Stimulated activated CD4-positive, alpha-beta T cell treated with anti-CD3 and anti-CD28 coated beads, Interleukin-12 subunit alpha, Interleukin-12 subunit beta, amount 100 ng/mL, for 4 hours (primary cell): ENCODE measurements around the gene CRK.
A peak's percentile ranks its signal among the peaks of the same experiment; 100 is the strongest.
"Not testable (repeated sequence)": the region's sequence is repeated elsewhere in the genome, so short reads cannot be mapped to it uniquely, and the experiment has no call there.

Experiments used
- DNase-seq: peaks from one replicate; pipeline ENCODE4 v3.0.0-alpha.2; 2020

CRK gene

DNA sequence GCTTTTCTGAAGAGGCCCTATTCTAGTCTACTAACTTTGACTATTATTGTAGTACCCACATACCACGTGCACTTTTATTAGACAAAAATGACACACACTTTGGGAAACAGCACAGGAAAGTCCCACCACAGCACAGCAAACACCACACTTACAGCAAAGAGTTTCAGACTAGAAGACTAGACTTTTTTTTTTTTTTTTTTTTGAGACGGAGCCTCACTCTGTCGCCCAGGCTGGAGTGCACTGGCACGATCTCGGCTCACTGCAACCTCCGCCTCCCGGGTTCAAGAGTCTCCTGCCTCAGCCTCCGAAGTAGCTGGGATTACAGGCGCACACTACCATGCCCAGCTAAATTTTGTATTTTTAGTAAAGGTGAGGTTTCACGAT lies 76.1 kb downstream of the CRK start:
- peak; percentile 16 for DNase-seq

DNA sequence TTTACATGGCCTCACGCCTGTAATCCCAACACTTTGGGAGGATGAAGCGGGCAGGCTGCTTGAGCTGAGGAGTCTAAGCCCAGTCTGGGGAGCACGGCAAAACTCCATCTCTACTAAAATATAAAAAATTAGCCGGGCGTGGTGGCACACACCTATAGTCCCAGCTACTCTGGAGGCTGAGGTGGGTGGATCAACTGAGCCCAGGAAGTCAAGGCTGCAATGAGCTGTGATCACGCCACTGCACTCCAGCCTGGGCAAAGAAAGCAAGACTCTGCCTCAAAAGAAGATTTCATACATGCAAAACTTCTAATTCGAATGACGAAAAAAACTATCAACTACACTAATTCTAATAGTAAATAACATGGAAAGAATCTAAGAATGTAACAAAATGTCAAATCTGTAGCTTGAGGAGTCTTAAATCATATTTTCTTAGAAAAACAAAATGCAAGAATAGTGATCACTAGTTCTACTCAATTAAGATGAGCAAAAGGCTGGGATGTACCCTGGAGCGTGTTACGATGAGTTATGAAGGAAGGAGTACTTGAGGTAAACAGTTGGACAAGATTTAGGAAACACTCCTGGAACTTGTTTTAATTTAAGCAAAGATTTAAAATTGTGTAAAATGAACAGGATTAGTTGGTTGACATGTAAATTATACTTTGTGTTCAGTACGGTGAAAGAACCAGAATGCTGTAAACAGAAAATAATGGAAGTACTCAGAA lies 76.7 kb downstream of the CRK start:
- no peak for DNase-seq

DNA sequence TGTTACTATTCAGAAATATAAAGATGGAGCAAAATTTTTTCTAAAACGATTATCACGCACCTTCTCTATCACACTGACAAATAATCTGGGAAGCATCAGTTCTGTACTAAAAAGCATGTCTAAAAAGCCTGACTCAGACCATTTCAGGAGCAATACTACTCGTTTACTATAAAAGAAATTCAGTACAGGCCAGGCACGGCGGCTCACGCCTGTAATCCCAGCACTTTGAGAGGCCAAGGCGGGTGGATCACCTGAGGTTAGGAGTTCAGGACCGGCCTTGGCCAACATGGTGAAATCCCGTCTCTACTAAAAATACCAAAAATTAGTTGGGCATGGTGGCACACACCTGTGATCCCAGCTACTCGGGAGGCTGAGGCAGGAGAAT lies 77.6 kb downstream of the CRK start:
- not testable (repeated sequence) for DNase-seq

DNA sequence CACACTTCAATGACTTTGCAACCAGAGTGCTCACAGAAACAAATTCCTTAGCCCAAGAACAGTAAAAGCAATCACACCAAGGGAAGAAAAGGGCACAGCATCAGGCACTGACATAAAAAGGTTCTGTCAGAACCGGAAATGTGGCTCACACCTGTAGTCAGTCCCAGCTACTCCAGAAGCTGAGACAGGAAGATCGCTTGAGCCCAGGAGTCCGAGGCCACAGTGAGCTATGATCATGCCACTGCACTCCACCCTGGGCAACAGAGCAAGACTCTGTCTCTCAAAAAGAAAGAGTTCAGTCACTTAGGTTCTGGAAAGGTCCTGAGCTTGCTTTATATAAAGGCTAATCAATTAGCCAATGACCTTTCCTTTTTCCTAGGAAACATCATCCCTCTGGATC lies 78.7 kb downstream of the CRK start:
- no peak for DNase-seq

GRCh38 chr17:1376061-1376460 lies 80.0 kb downstream of the CRK start:
- no peak for DNase-seq

- DNase-seq: no peak
Observed at GRCh38 chr17:1375615-1376014, 80.4 kb downstream of the CRK start.

GRCh38 chr17:1374431-1375177 lies 81.4 kb downstream of the CRK start:
- DNase-seq: no peak

- no peak for DNase-seq
Observed at GRCh38 chr17:1373707-1374237, 82.3 kb downstream of the CRK start.

DNA sequence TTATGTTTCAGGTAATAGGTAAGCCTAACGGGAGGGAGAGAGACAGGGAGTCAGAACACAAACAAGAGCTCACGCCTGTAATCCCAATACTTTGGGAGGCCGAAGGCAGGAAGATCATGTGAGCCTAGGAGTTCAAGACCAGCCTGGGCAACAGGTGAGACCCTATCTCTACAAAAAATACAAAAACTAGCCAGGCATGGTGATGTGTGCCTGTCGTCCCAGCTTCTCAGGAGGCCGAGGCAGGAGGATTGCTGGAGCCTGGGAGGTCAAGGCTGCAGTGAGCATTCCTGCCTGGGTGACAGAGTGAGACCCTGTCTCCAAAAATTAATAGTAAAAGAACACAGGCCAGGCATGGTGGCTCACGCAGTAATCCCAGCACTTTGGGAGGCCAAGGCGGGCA lies 83.4 kb downstream of the CRK start:
- no peak for DNase-seq

DNA sequence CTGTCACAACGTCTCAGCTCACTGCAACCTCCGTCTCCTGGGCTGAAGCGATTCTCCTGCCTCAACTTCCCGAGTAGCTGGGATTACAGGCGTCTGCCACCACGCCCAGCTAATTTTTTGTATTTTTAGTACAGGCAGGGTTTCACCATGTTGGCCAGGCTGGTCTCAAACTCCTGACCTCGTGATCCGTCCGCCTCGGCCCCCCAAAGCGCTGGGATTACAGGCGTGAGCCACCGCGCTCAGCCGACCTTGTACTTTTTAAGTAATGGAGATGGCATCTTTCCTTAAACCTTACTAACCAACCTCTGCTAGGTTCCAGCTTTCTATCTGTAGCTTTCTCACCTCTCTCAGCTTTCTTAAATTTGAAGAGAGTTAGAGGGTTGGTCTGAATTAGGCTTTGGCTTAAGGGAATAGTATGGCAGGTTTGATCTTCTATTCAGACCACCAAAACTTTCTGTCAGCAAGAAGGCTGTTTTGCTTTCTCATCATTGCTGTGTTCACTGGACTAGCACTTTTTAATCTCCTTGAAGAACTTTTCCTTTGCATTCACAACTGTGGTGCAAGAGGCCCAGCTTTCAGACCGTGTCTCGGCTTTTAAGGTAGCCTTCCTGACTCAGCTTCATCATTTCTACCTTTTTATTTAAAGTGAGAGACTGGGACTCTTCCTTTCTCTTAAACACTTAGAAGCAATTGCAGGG lies 84.0 kb downstream of the CRK start:
- no peak for DNase-seq
